LNCaP clone FGC (cell line): ENCODE data around the gene LGALS8.
"Not testable (repeated sequence)": the region's sequence is repeated elsewhere in the genome, so short reads cannot be mapped to it uniquely, and the experiment has no call there.

Experiments
- DNase-seq: peaks from one replicate; pipeline ENCODE4 v3.0.0-alpha.2; 2011; ENCODE audit warnings: low read depth
- H3K4me3 ChIP-seq: 2 replicates; pipeline ENCODE4 v1.5.1; 2011; ENCODE audit warnings: mild to moderate bottlenecking, low read depth, low read length, control low read depth
- CTCF ChIP-seq: IDR thresholded peaks from 2 replicates; pipeline ENCODE4 v1.5.1; 2012; ENCODE audit warnings: mild to moderate bottlenecking; ENCODE audit not compliant: control insufficient read depth, insufficient read depth; ENCODE audit errors: extremely low read depth

The LGALS8 gene

GRCh38 chr1:236565530-236565929 lies 41.7 kb downstream of the LGALS8 start:
- H3K4me3 ChIP-seq: no peak overlapping the region
- no peak for TF ChIP-seq CTCF
- DNase-seq: no peak

- H3K4me3 ChIP-seq: no peak overlapping the region
- no peak for TF ChIP-seq CTCF
- DNase-seq: no peak
Measured at GRCh38 chr1:236568285-236568894, 44.6 kb downstream of the LGALS8 start.

- no peak overlapping the region for H3K4me3 ChIP-seq
- no peak for DNase-seq
- TF ChIP-seq CTCF: no peak
Measured at GRCh38 chr1:236575523-236575922, 51.7 kb downstream of the LGALS8 start.

- no peak overlapping the region for H3K4me3 ChIP-seq
- no peak for DNase-seq
- no peak for TF ChIP-seq CTCF
Measured at GRCh38 chr1:236576004-236576403, 52.2 kb downstream of the LGALS8 start.

- not testable (repeated sequence) for DNase-seq, H3K4me3 ChIP-seq
Measured at GRCh38 chr1:236577041-236577440, 53.3 kb downstream of the LGALS8 start.

- H3K4me3 ChIP-seq: no peak overlapping the region
- TF ChIP-seq CTCF: no peak
- DNase-seq: no peak
Measured at GRCh38 chr1:236578661-236579060, 54.9 kb downstream of the LGALS8 start.

GRCh38 chr1:236580404-236580803 lies 56.6 kb downstream of the LGALS8 start:
- not testable (repeated sequence) for H3K4me3 ChIP-seq, DNase-seq

- TF ChIP-seq CTCF: no peak
- no peak for DNase-seq
Measured at GRCh38 chr1:236581528-236581927, 57.7 kb downstream of the LGALS8 start.

More at GRCh38 chr1:236581528-236581927, 57.7 kb downstream of the LGALS8 start:
- H3K4me3 ChIP-seq: no peak overlapping the region
